ENCODE results near the gene RPS27A. TPM values are rescaled to one million over a fixed set of nuclear protein-coding genes. Genes with fewer than 3 reads are reported as not detected.

Gene RPS27A
- total and polyA plus RNA-seq, 9 of the 15 experiments (the other 6 are each of a cell fraction or from before 2014, with no cell fraction given), result 1,383 to 3,282 (median 2,242) TPM

DNA sequence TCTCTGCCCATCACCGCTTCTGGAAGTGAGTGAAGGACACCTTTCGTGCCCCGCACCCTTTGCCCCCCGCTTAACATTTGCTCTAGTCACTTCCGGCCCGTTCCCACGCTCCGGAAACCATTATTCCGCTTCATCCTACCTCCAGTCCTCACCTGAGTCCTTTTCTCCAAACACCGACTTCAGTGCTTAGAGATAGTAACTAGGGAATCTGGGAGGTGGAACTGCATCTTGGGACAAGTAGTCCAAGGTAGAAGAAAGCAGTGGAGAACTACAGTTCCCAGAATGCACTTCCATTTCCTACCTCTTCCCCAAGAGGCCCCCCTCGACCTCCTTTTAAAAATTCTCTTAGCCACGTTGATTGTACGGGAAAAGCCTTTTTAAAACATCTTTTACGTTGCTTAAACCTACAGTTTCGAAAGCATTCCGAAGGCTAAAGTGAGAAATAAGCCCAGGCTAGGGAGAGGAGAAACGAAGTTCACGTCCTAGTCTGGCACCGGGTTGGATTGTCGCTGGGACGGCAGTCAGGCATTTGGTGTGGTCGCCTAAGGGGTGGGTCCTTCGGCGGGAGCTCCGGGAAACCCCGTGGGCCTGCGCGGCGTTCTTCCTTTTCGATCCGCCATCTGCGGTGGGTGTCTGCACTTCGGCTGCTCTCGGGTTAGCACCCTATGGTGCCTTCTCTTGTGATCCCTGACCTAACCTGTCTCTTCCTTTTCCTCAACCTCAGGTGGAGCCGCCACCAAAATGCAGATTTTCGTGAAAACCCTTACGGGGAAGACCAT, at the start of gene RPS27A, which contains the start of gene CLHC1 (continued):
- TF ChIP-seq, protein P1, sequence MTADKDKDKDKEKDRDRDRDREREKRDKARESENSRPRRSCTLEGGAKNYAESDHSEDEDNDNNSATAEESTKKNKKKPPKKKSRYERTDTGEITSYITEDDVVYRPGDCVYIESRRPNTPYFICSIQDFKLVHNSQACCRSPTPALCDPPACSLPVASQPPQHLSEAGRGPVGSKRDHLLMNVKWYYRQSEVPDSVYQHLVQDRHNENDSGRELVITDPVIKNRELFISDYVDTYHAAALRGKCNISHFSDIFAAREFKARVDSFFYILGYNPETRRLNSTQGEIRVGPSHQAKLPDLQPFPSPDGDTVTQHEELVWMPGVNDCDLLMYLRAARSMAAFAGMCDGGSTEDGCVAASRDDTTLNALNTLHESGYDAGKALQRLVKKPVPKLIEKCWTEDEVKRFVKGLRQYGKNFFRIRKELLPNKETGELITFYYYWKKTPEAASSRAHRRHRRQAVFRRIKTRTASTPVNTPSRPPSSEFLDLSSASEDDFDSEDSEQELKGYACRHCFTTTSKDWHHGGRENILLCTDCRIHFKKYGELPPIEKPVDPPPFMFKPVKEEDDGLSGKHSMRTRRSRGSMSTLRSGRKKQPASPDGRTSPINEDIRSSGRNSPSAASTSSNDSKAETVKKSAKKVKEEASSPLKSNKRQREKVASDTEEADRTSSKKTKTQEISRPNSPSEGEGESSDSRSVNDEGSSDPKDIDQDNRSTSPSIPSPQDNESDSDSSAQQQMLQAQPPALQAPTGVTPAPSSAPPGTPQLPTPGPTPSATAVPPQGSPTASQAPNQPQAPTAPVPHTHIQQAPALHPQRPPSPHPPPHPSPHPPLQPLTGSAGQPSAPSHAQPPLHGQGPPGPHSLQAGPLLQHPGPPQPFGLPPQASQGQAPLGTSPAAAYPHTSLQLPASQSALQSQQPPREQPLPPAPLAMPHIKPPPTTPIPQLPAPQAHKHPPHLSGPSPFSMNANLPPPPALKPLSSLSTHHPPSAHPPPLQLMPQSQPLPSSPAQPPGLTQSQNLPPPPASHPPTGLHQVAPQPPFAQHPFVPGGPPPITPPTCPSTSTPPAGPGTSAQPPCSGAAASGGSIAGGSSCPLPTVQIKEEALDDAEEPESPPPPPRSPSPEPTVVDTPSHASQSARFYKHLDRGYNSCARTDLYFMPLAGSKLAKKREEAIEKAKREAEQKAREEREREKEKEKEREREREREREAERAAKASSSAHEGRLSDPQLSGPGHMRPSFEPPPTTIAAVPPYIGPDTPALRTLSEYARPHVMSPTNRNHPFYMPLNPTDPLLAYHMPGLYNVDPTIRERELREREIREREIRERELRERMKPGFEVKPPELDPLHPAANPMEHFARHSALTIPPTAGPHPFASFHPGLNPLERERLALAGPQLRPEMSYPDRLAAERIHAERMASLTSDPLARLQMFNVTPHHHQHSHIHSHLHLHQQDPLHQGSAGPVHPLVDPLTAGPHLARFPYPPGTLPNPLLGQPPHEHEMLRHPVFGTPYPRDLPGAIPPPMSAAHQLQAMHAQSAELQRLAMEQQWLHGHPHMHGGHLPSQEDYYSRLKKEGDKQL (CRISPR knock-in tag; IDR thresholded peaks at IDR 0.05; ENCODE audit: borderline replicate concordance), result no peak
- 0 out of 4 replicates have a peak, but pooled peaks of 1 of the 2 experiments have one; percentile 52 for TF ChIP-seq KDM4B (IDR thresholded peaks at IDR 0.05; ENCODE audit: borderline replicate concordance in 2 of 2, low read depth in 1 of 2)
- TF ChIP-seq XRCC3 (IDR thresholded peaks at IDR 0.05), result no peak
- no peak for TF ChIP-seq SMAD4 (CRISPR knock-in tag; conservative IDR thresholded peaks at IDR 0.05)
- TF ChIP-seq, protein P2, sequence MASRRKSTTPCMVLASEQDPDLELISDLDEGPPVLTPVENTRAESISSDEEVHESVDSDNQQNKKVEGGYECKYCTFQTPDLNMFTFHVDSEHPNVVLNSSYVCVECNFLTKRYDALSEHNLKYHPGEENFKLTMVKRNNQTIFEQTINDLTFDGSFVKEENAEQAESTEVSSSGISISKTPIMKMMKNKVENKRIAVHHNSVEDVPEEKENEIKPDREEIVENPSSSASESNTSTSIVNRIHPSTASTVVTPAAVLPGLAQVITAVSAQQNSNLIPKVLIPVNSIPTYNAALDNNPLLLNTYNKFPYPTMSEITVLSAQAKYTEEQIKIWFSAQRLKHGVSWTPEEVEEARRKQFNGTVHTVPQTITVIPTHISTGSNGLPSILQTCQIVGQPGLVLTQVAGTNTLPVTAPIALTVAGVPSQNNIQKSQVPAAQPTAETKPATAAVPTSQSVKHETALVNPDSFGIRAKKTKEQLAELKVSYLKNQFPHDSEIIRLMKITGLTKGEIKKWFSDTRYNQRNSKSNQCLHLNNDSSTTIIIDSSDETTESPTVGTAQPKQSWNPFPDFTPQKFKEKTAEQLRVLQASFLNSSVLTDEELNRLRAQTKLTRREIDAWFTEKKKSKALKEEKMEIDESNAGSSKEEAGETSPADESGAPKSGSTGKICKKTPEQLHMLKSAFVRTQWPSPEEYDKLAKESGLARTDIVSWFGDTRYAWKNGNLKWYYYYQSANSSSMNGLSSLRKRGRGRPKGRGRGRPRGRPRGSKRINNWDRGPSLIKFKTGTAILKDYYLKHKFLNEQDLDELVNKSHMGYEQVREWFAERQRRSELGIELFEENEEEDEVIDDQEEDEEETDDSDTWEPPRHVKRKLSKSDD (conservative IDR thresholded peaks at IDR 0.05; ENCODE audit: low read length), result no peak
- TF ChIP-seq MYBL2 (IDR thresholded peaks at IDR 0.05; ENCODE audit: low read depth), result no peak
- no peak for TF ChIP-seq MYBL2 (CRISPR knock-in tag; IDR thresholded peaks at IDR 0.05; ENCODE audit: borderline replicate concordance)
- no peak for TF ChIP-seq ZNF121 (CRISPR knock-in tag; conservative IDR thresholded peaks at IDR 0.05)
- peak; percentile 96 for TF ChIP-seq RFX1 (IDR thresholded peaks at IDR 0.05)
- no peak for TF ChIP-seq HDGF (IDR thresholded peaks at IDR 0.05)
- TF ChIP-seq MLLT1 (IDR thresholded peaks at IDR 0.05), result peak in 1 of 2 experiments; percentile 60; a peak in 2 of 4 replicates
- TF ChIP-seq POLR2A (conservative IDR thresholded peaks at IDR 0.05), result peak; percentile 99
- TF ChIP-seq KDM1A (IDR thresholded peaks at IDR 0.05), result no peak
- no peak for TF ChIP-seq ZNF347 (CRISPR knock-in tag; IDR thresholded peaks at IDR 0.05; ENCODE audit: low read depth)
- TF ChIP-seq TAF7 (tag; IDR thresholded peaks at IDR 0.05), result peak; percentile 89
- TF ChIP-seq, protein P3, sequence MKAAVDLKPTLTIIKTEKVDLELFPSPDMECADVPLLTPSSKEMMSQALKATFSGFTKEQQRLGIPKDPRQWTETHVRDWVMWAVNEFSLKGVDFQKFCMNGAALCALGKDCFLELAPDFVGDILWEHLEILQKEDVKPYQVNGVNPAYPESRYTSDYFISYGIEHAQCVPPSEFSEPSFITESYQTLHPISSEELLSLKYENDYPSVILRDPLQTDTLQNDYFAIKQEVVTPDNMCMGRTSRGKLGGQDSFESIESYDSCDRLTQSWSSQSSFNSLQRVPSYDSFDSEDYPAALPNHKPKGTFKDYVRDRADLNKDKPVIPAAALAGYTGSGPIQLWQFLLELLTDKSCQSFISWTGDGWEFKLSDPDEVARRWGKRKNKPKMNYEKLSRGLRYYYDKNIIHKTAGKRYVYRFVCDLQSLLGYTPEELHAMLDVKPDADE (conservative IDR thresholded peaks at IDR 0.05; ENCODE audit: control insufficient read depth, low read depth, low read length), result peak; percentile 52; the same call in 1 of the 2 replicates
- TF ChIP-seq FIP1L1 (IDR thresholded peaks at IDR 0.05; ENCODE audit: low read depth, low read length, poor library complexity, severe bottlenecking), result no peak
